Neural cell (in vitro differentiated cells): Measurements from ENCODE around the gene DPEP2NB. TPM values are rescaled to one million over a fixed set of nuclear protein-coding genes. Genes with fewer than 3 reads are reported as not detected.
A peak's percentile ranks its signal among the peaks of the same experiment; 100 is the strongest.

Experiments used
- H2AFZ ChIP-seq: fragments of 200-600, 300-800 bp; sonication (generic), shearing (Covaris generic); 2 replicates; pipeline ENCODE4 v1.6.0; 2014; ENCODE audit warnings: low read depth, mild to moderate bottlenecking, antibody characterized with exemption, low read length, moderate library complexity
- H3F3A ChIP-seq: fragments of 200-600 bp; shearing (Covaris generic); 2 replicates; pipeline ENCODE4 v1.6.1; 2016; ENCODE audit warnings: mild to moderate bottlenecking, moderate library complexity, mixed read lengths, antibody characterized with exemption, low read length; ENCODE audit not compliant: insufficient read depth, poor library complexity, severe bottlenecking
- H3K27ac ChIP-seq: fragments of 200-600, 300-800 bp; sonication (generic), shearing (Covaris generic); 2 replicates; pipeline ENCODE4 v1.5.1; 2014; ENCODE audit warnings: mild to moderate bottlenecking, low read length, moderate library complexity
- H3K27me3 ChIP-seq: fragments of 300-800, 200-600 bp; sonication (generic), shearing (Covaris generic); 2 replicates; pipeline ENCODE4 v1.6.0; 2014; ENCODE audit warnings: mild to moderate bottlenecking, low read depth, low read length, moderate library complexity; ENCODE audit not compliant: insufficient read depth
- H3K36me3 ChIP-seq: fragments of 300-800, 200-600 bp; sonication (generic), shearing (Covaris generic); 2 replicates; pipeline ENCODE4 v1.5.1; 2014; ENCODE audit warnings: mild to moderate bottlenecking, antibody characterized with exemption, low read length, moderate library complexity; ENCODE audit not compliant: insufficient read depth
- H3K4me2 ChIP-seq: fragments of 300-800, 200-600 bp; sonication (generic), shearing (Covaris generic); 2 replicates; pipeline ENCODE4 v1.6.0; 2014; ENCODE audit warnings: mild to moderate bottlenecking, low read length
- H3K4me3 ChIP-seq: fragments of 300-800, 200-600 bp; sonication (generic), shearing (Covaris generic); 2 replicates; pipeline ENCODE4 v1.5.1; 2014; ENCODE audit warnings: mild to moderate bottlenecking, low read length, moderate library complexity
- H3K79me2 ChIP-seq: fragments of 200-600 bp; shearing (Covaris generic); replicated peaks from 2 replicates; pipeline ENCODE4 v1.6.0; 2014; ENCODE audit warnings: mild to moderate bottlenecking, low read length, moderate library complexity; ENCODE audit not compliant: insufficient read depth
- H3K9ac ChIP-seq: fragments of 300-800, 200-600 bp; sonication (generic), shearing (Covaris generic); 2 replicates; pipeline ENCODE4 v1.6.1; 2016; ENCODE audit warnings: mild to moderate bottlenecking, low read length, mixed read lengths
- H3K9me2 ChIP-seq: fragments of 200-600 bp; shearing (Covaris generic); 2 replicates; pipeline ENCODE4 v1.6.1; 2016; ENCODE audit warnings: mild to moderate bottlenecking, low read length, mixed read lengths; ENCODE audit not compliant: insufficient read depth
- H3K9me3 ChIP-seq: fragments of 200-600, 300-800 bp; sonication (generic), shearing (Covaris generic); 2 replicates; pipeline ENCODE4 v1.6.1; 2016; ENCODE audit warnings: mild to moderate bottlenecking, mixed run types, low read length, moderate library complexity, mixed read lengths
- H4K20me1 ChIP-seq: fragments of 200-600 bp; shearing (Covaris generic); 2 replicates; pipeline ENCODE4 v1.6.1; 2016; ENCODE audit warnings: mild to moderate bottlenecking, mixed run types; ENCODE audit not compliant: insufficient read depth
- EP300 ChIP-seq: fragments of 450-650 bp; conservative IDR thresholded peaks from 2 replicates; pipeline ENCODE4 v1.6.1; 2014; ENCODE audit warnings: antibody characterized with exemption, mild to moderate bottlenecking, moderate library complexity; ENCODE audit not compliant: poor library complexity, severe bottlenecking
- EZH2 ChIP-seq: fragments of 200-600, 300-800 bp; shearing (Covaris generic), sonication (generic); IDR thresholded peaks from 2 replicates; pipeline ENCODE4 v1.6.1; 2014; ENCODE audit warnings: antibody characterized with exemption, low read length, borderline replicate concordance, mild to moderate bottlenecking; ENCODE audit not compliant: insufficient read depth, poor library complexity, severe bottlenecking
- MXI1 ChIP-seq: fragments of 450-650 bp; conservative IDR thresholded peaks from 2 replicates; pipeline ENCODE4 v1.6.1; 2014; ENCODE audit warnings: antibody characterized with exemption, mild to moderate bottlenecking; ENCODE audit not compliant: poor library complexity, severe bottlenecking
- POLR2AphosphoS5 ChIP-seq: IDR thresholded peaks from 2 replicates; pipeline ENCODE4 v1.6.1; 2012
- RAD21 ChIP-seq: fragments of 450-650 bp; conservative IDR thresholded peaks from 2 replicates; pipeline ENCODE4 v1.6.1; 2014; ENCODE audit warnings: antibody characterized with exemption, mild to moderate bottlenecking, moderate library complexity
- SMC3 ChIP-seq: fragments of 450-650 bp; conservative IDR thresholded peaks from 2 replicates; pipeline ENCODE4 v1.6.1; 2014; ENCODE audit warnings: antibody characterized with exemption, mild to moderate bottlenecking, moderate library complexity; ENCODE audit not compliant: poor library complexity
- TAF1 ChIP-seq: IDR thresholded peaks from 2 replicates; pipeline ENCODE4 v1.6.1; 2012; ENCODE audit warnings: low read depth
- polyA plus RNA-seq: library from polyadenylated mRNA; depleted of rRNA; stranded (reverse); fragments of >200 nt; gene quantifications from 2 replicates; pipeline ENCODE4 v1.2.3, GENCODE V29; 2014
- TF ChIP-seq, protein P1 (sequence below): IDR thresholded peaks from 2 replicates; pipeline ENCODE4 v1.6.1; 2012; ENCODE audit warnings: borderline replicate concordance
- TF ChIP-seq, protein P2 (sequence below): fragments of 450-650 bp; IDR thresholded peaks from 2 replicates; pipeline ENCODE4 v1.5.1; 2014; ENCODE audit warnings: antibody characterized with exemption, mild to moderate bottlenecking, moderate library complexity; ENCODE audit not compliant: poor library complexity, severe bottlenecking

DPEP2NB gene
- polyA plus RNA-seq, 1 donor from 2014 or later: not detected

DNA sequence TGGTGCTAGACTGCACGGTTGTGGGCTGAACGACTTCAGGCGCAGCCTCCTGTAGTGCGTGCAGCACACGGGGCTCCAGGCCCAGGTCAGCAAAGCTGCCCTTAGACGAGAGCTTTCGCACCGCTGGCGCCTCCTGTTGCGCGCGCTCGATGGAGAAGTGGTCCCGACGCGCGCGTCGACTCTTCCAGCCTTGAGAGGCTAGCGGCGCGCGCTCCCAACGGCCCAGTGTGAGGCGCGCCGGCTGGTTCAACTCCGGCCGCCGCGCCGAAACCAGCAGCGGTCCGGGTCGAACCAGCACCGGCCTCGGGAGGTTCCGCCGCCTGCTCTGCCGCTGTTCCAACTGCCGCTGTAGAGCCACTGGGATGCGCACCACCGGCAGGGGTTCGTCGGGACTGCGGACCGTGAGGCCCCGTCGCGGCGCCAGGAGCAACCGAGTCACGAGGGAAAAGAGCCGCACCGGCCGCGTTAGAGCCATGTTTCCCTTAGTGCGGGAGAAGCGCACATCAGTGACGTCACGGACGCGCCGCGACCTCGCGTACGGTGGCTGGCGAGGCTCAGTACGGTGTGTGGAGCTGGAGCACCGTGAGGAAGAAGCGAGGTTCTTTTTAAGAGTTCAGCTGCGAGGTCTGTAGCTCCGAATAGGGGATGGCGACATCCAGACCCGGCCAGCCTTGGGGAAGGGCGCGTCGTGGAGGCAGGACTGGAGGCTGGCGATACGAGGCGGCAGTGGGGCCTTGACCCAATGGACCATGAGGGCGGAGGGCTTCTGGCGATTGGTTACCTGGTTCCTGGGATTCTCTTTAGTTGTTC lies 7.2 kb upstream of the DPEP2NB start, which contains the start of the genes DDX28 and DUS2:
TSS of gene DDX28 (minus strand) at position 505 of the 810 bp plus-strand sequence. CDS start at position 475, 30 bp downstream.
TSS of gene DUS2 (plus strand) at position 557 of the 810 bp plus-strand sequence. CDS start 14,740 bp downstream, outside the sequence.
- TF ChIP-seq EZH2: no peak
- no peak for TF ChIP-seq RAD21
- TF ChIP-seq MXI1: peak; percentile 99
- TF ChIP-seq, protein P1, sequence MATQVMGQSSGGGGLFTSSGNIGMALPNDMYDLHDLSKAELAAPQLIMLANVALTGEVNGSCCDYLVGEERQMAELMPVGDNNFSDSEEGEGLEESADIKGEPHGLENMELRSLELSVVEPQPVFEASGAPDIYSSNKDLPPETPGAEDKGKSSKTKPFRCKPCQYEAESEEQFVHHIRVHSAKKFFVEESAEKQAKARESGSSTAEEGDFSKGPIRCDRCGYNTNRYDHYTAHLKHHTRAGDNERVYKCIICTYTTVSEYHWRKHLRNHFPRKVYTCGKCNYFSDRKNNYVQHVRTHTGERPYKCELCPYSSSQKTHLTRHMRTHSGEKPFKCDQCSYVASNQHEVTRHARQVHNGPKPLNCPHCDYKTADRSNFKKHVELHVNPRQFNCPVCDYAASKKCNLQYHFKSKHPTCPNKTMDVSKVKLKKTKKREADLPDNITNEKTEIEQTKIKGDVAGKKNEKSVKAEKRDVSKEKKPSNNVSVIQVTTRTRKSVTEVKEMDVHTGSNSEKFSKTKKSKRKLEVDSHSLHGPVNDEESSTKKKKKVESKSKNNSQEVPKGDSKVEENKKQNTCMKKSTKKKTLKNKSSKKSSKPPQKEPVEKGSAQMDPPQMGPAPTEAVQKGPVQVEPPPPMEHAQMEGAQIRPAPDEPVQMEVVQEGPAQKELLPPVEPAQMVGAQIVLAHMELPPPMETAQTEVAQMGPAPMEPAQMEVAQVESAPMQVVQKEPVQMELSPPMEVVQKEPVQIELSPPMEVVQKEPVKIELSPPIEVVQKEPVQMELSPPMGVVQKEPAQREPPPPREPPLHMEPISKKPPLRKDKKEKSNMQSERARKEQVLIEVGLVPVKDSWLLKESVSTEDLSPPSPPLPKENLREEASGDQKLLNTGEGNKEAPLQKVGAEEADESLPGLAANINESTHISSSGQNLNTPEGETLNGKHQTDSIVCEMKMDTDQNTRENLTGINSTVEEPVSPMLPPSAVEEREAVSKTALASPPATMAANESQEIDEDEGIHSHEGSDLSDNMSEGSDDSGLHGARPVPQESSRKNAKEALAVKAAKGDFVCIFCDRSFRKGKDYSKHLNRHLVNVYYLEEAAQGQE: no peak
- TF ChIP-seq EP300: peak; percentile 61
- TF ChIP-seq SMC3: peak; percentile 39
- TF ChIP-seq TAF1: peak; percentile 29
- TF ChIP-seq, protein P2, sequence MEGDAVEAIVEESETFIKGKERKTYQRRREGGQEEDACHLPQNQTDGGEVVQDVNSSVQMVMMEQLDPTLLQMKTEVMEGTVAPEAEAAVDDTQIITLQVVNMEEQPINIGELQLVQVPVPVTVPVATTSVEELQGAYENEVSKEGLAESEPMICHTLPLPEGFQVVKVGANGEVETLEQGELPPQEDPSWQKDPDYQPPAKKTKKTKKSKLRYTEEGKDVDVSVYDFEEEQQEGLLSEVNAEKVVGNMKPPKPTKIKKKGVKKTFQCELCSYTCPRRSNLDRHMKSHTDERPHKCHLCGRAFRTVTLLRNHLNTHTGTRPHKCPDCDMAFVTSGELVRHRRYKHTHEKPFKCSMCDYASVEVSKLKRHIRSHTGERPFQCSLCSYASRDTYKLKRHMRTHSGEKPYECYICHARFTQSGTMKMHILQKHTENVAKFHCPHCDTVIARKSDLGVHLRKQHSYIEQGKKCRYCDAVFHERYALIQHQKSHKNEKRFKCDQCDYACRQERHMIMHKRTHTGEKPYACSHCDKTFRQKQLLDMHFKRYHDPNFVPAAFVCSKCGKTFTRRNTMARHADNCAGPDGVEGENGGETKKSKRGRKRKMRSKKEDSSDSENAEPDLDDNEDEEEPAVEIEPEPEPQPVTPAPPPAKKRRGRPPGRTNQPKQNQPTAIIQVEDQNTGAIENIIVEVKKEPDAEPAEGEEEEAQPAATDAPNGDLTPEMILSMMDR: no peak
- TF ChIP-seq POLR2AphosphoS5: peak; percentile 97
- H3K4me2 ChIP-seq: peak within 1 kb of the TSS; percentile 87
- H3K9me2 ChIP-seq: no peaks in the 10 kb centered on the region
- no peaks in the 10 kb centered on the region for H3K27me3 ChIP-seq
- no peaks in the 10 kb centered on the region for H4K20me1 ChIP-seq
- H3K9ac ChIP-seq: peak within 1 kb of the TSS; percentile 78
- H3K4me3 ChIP-seq: peak within 1 kb of the TSS; percentile 100
- peak within 1 kb of the TSS; percentile 74 for H3K27ac ChIP-seq
- H3F3A ChIP-seq: no peaks in the 10 kb centered on the region
- peak within 1 kb of the TSS; percentile 78 for H2AFZ ChIP-seq
- H3K9me3 ChIP-seq: no peaks in the 10 kb centered on the region
- peaks cover 13% of the 10 kb centered on the region for H3K79me2 ChIP-seq
- no peaks in the 10 kb centered on the region for H3K36me3 ChIP-seq

DNA sequence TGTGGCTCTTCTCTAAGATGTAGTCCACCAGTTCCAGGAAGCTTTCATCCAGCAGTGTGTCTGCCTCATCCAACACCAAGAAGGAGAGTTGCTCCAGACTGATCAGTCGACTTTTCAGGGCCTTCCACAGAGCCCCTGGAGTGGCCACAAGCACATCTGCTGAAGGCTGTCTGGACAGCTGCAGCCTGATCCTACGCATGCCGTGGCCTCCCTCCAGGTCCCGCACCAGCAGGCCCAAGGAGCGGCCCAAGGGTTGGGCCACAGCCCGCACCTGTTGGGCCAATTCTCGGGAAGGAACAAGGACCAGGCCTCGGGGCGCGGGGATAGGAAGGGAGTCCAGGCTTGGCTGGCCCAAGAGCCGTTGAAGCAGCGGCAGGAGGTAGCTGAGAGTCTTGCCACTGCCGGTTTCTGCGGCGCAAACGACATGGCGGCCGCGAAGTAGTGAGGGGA lies 6.6 kb upstream of the DPEP2NB start:
- Histone ChIP-seq H3K4me3 (peak overlapping the region; percentile 100), H3K9ac (peak overlapping the region; percentile 78), H2AFZ (peak overlapping the region; percentile 78), H3K36me3 (no peaks in the 10 kb centered on the region), H3K27ac (peak overlapping the region; percentile 74), H3F3A (no peaks in the 10 kb centered on the region), H3K27me3 (no peaks in the 10 kb centered on the region), H4K20me1 (no peaks in the 10 kb centered on the region), H3K9me3 (no peaks in the 10 kb centered on the region), H3K79me2 (peaks cover 13% of the 10 kb centered on the region), H3K9me2 (no peaks in the 10 kb centered on the region), H3K4me2 (peak overlapping the region; percentile 87)
- TF ChIP-seq RAD21 (no peak), EZH2 (no peak), SMC3 (no peak), TAF1 (no peak), EP300 (no peak), MXI1 (no peak), POLR2AphosphoS5 (no peak)
- TF ChIP-seq, protein P1: no peak
- TF ChIP-seq, protein P2: no peak
